T47D (cell line): ENCODE data around the gene EXOC4.
A peak's percentile ranks its signal among the peaks of the same experiment; 100 is the strongest.

Source experiments
- DNase-seq, 2 experiments: peaks; one replicate each; pipeline versions ENCODE4 v3.0.0 to v3.0.0-alpha.2; 2011 to 2012; ENCODE audit warnings: low read depth in 1 of 2, low spot score in 1 of 2
- JUND ChIP-seq: IDR thresholded peaks from 2 replicates; pipeline ENCODE4 v1.6.1; 2012; ENCODE audit warnings: low read depth
- in situ Hi-C: cut with HindIII; loops from 2 replicates; pipeline ENCODE4 v1.10.0; 2016; ENCODE audit warnings: low sequenced_read_pairs, low pct_unique_long_range_greater_than_20kb

Gene EXOC4

DNA sequence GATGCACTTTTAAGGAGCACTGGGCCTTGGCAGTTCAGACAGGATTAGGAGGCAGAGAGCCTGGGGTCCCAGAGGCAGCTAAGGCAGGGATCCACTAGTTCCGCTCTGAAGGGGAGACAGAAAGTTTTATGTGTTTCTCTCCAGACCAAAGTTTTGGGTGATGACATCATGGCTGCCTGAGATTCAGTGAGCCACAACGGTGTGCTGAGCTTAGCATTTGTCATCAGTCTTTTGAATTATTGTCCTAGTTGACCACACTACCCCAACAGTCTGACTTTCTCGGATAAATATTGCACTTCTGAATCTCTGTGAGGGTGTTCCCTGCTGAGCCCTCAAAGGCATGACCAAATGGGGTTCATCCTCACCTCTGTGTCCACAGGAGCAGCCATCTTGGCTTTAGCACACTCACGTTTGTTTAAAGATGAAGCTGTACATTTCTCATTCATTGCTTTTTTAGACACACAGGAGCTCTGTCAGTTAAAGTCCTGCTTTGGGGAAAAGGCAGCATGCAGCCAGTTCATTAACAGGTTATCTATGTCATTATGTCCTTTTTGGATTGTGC lies 576.5 kb downstream of the EXOC4 start:
- DNase-seq, result no peak
- in situ Hi-C loops, result no loop called here
- TF ChIP-seq JUND, result no peak

DNA sequence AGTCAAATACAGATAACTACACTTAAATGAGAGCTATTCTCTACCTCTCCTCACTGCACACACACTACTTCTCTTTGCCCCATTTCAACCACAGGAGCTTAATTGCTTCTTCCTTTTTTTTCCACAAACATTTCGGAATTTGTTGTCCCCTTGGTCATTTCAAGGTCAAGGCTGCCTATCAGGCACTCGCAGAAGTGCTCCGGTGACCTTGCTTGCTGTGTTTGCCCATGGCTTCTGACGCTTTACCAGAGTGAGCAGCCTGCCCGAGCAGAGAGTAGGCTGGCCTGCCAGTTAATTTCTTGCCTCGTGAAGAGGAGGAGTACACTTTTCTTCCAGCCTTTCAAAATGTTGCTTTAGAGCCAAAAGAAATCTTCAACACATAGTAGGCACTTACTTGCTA lies 577.2 kb downstream of the EXOC4 start:
- no peak for DNase-seq
- no peak for TF ChIP-seq JUND
- in situ Hi-C loops, result no loop called here

DNA sequence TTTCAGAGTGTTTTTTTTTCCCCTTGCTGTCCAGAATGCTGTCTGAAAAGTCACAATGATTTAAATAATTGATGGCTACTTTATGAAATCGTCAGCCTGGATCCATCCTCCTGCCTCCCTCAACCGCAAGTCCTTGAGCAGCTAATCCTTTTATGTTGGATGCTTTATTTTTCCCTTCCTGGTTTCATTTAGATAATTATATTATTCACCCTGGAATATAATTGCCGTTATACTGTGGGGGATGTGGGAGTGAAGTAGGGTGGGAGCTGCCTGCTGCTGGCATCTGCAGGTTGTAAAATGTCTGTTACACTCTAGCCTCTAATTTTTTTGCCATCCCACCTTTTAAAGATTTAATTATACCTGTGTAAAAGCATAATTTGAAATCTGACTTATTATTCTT lies 583.8 kb downstream of the EXOC4 start:
- no peak for TF ChIP-seq JUND
- no peak for DNase-seq
- in situ Hi-C loops, result no loop called here

DNA sequence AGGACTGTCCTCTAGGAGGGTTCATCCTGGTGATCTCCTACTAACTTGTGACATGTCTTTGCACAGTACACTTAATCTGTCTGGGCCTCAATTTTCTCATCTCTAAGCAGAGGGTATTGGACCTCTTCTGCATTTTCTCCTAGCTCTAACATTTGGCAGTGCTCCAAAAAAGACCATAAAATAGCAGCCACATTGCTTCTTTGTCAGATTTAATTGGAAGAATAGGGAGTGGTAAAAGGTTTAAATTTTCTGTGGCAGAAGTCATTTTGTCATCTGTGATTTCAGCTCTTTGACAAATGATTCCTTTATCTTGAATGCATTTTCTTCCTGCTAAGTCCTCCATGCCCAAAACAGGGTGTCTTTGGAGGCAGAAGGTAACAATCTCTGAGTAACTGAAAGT lies 584.3 kb downstream of the EXOC4 start:
- TF ChIP-seq JUND, result no peak
- in situ Hi-C loops, result no loop called here
- no peak for DNase-seq

DNA sequence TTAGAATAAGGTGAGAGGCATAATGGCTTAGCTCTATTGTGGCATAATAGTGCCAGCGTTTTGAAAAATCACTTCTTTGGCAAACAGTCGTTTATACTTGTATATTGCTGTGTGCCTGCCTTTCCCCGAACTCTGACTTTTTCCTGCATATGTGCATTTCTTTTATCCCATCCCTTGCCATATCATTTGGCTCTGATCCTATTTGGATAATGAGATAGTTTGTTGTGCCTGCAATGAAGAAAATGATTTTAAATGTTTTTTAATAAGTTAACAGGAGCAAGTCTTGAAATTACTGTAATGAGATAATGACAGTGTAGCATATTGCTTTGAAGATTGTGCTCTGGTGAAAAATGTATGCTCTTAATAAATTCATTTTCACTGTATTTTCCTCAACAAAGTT lies 586.2 kb downstream of the EXOC4 start:
- no peak for DNase-seq
- in situ Hi-C loops, result no loop called here
- no peak for TF ChIP-seq JUND

DNA sequence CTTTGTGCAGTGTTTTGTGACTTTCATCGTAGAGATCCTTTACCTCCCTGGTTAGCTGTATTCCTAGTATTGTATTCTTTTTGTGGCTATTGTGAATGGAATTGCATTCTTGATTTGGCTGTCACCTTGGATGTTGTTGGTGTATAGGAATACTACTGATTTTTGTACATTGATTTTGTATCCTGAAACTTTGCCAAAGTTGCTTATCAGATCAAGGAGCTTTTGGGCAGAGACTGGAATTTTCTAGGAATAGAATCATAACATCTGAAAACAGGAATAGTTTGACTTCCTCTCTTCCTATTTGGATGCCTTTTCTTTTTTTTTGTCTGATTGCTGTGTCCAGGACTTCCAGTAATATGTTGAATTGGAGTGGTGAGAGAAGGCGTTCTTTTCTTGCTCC lies 590.5 kb downstream of the EXOC4 start:
- in situ Hi-C loops, result no loop called here
- no peak for DNase-seq
- no peak for TF ChIP-seq JUND

DNA sequence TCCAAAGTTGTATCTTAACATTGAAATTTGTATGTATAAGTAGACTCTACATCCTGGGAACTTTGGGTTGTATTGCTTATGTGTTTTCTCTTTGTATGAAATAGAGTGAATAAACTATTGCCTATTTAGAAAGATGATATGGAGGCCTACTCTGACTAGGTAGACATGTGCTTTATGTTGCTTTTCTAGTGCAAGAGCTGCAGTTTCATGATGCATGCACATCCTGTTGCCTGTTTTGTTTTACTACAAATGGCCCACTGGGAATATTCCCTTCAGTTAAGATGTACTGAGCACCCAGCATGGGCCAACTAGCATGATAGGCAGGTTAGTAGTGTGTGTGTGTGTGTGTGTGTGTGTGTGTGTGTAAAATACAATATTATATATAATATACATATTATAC lies 592.1 kb downstream of the EXOC4 start:
- in situ Hi-C loops, result no loop called here
- TF ChIP-seq JUND, result no peak
- no peak for DNase-seq

DNA sequence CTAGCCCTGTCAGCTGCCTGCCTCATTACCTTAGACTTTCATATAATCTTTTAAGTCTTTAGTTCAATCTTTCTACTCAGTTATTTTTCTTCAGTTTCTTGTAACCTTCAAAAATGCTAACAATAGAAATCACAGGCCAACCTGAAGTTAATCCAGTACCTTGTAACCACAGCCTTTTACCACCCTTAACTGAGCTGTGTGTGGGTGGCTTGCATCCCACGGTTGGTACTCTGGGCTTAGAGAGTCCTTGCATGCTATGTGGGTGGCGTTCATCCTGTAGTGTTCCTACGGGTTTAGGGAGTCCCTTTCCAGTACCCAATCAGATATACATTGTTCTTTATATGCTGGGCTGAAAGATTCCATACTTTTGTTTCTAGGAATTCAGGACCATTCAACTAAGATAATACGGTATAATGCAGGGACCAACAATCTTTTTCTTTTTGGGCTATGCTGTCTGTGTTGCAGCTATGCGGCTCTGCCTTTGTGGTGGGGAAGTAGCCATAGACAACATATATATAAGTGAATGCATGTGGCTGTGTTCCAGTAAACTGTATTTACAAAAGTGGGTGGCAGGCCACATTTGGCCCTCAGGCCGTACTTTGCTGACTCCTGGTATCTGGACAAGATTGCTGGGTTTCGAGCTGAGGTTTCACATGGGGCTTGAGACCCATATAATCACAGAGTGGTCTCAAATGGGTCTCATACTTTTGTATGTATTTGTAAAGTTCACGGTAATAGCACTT lies 593.5 kb downstream of the EXOC4 start:
- no peak for DNase-seq
- TF ChIP-seq JUND, result no peak
- in situ Hi-C loops, result no loop called here

DNA sequence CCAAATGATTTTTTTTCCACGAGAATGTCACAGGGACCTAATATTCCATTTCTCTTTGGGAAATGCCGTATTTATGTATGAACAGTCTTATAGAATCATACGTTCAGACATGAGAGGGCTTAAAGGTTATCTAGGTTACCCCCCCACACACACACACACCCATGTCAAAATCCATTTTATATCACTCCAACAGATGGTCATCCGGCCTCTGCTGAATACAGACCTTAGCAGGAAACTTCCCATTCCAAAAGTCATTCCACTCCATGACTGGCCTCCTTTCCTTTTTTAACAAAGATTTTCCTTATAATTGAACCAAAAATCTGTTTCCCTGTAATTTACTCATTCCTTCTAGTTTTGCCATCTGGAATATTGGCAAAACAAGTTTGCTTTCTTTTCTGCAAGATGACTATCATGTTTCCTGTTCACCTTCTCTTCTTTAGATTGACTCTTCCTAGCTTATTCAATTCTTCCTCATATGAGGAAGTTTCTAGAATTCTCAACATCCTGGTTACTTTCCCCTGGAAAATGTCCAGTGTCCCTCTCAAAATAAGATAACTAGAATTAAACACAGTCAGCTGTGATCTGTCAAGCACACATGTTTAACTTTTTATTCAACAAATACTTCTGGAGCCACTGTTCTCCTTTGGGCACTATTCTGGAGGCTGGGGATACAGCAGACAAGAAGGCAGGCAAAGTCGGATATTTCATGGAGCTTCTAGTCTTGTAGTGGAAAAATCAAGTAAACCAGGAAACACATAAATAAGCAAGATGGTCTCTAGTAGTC lies 597.8 kb downstream of the EXOC4 start:
- DNase-seq, result no peak
- in situ Hi-C loops, result no loop called here
- TF ChIP-seq JUND, result no peak

DNA sequence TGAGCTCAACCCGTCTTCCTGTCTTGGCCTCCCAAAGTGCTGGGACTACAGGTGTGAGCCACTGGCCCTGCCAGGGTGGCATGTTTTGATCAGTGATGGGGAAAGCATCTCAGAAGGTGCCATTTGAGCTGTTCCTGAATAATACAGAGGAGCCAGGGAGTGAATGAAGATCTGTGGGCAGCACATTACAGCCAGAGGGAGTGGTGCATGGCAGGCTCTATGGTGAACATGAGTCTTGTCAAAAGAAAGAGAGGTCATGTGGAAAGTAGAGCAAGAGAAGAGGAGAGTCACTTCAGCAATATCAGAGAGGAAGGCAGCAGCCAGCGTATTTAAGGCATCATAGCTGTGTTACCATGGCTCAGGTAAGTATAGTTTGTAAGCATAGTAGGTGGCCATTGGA lies 598.5 kb downstream of the EXOC4 start:
- in situ Hi-C loops, result no loop called here

DNA sequence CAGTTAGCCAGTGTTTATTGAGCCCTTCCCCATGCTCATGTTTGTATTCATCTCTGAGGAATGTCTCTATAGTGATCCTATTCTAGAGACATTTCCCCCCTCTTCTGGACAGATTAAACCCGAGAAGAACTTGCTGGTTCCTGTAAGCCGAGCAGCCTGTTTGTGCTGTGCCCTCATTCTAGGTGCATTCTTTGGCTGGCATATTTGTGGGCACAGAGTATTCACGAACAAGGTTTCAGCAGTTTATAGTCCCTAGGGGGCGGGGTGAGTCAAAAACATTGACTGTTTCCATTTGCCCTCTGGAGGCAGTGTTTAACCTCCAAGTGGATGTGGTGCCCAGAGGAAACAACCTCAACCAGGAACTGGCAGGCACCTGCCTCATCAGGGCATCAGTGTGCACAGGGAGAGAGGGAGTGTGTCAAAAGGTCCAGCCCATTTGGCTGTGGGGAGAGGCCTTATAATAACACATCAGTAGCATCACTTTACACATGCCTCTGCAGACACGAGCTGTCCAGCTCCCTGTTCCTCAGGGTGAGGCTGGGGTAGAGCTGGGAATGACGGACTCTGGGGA lies 600.9 kb downstream of the EXOC4 start:
- in situ Hi-C loops, result no loop called here
- TF ChIP-seq JUND, result no peak
- peak; percentile 31 to 90 for DNase-seq

More for the DNA sequence above, 598.5 kb downstream of the EXOC4 start:
- TF ChIP-seq JUND, result no peak
- DNase-seq, result no peak

DNA sequence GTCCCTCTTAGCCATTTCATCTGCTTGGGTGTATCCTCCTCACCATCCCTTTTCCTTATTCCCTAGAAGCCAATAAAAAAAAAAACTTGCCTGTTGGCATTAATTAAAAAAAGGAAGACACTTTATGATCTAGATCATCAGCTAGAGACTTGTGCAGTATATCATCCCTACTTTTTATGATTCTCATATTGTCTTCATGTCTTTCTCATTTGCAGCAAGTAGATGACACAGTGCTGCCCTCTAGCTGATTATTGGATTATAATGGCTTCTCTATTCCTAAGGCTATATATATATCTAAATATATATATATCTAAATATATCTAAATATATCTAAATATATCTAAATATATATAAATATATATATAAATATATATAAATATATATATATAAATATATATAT lies 601.9 kb downstream of the EXOC4 start:
- DNase-seq, result peak in 1 of 2 experiments; percentile 46
- in situ Hi-C loops, result no loop called here
- no peak for TF ChIP-seq JUND
